LoVo (cell line): ENCODE measurements around the gene TRAF3IP3.

ENCODE experiments used
- DNase-seq: peaks from one replicate; pipeline ENCODE4 v3.0.0-alpha.2; 2016; ENCODE audit warnings: low spot score

Gene TRAF3IP3

GRCh38 chr1:209800984-209801834, 45.4 kb downstream of the TRAF3IP3 start:
- no peak for DNase-seq

GRCh38 chr1:209802117-209802779, 46.4 kb downstream of the TRAF3IP3 start:
- DNase-seq: no peak

GRCh38 chr1:209802780-209803152, 46.9 kb downstream of the TRAF3IP3 start:
- DNase-seq: no peak

GRCh38 chr1:209803568-209803967, 47.7 kb downstream of the TRAF3IP3 start:
- no peak for DNase-seq

- DNase-seq: no peak
Measured at GRCh38 chr1:209805341-209805781, 49.5 kb downstream of the TRAF3IP3 start.

- DNase-seq: peak; percentile 94
Measured at GRCh38 chr1:209805875-209806760, 50.3 kb downstream of the TRAF3IP3 start, which contains the start of gene IRF6. IRF6 (minus strand) TSS chr1:209806142; CDS start chr1:209801413, 4,729 bp downstream.

GRCh38 chr1:209807509-209807908, 51.7 kb downstream of the TRAF3IP3 start:
- no peak for DNase-seq

GRCh38 chr1:209808059-209808581, 52.3 kb downstream of the TRAF3IP3 start:
- DNase-seq: peak; percentile 73

- DNase-seq: no peak
Measured at GRCh38 chr1:209809611-209810010, 53.8 kb downstream of the TRAF3IP3 start.

- DNase-seq: no peak
Measured at GRCh38 chr1:209810783-209811182, 54.9 kb downstream of the TRAF3IP3 start.

GRCh38 chr1:209813902-209814301, 58.0 kb downstream of the TRAF3IP3 start:
- no peak for DNase-seq

- no peak for DNase-seq
Measured at GRCh38 chr1:209815490-209815889, 59.6 kb downstream of the TRAF3IP3 start.

- DNase-seq: no peak
Measured at GRCh38 chr1:209815931-209816341, 60.1 kb downstream of the TRAF3IP3 start.

GRCh38 chr1:209816923-209817322, 61.1 kb downstream of the TRAF3IP3 start:
- DNase-seq: no peak

GRCh38 chr1:209817691-209818090, 61.8 kb downstream of the TRAF3IP3 start:
- no peak for DNase-seq

- no peak for DNase-seq
Measured at GRCh38 chr1:209819058-209819457, 63.2 kb downstream of the TRAF3IP3 start.

- no peak for DNase-seq
Measured at GRCh38 chr1:209820986-209821385, 65.1 kb downstream of the TRAF3IP3 start.

- DNase-seq: no peak
Measured at GRCh38 chr1:209822706-209823105, 66.9 kb downstream of the TRAF3IP3 start.

- peak; percentile 53 for DNase-seq
Measured at GRCh38 chr1:209823143-209824041, 67.5 kb downstream of the TRAF3IP3 start.

- peak; percentile 56 for DNase-seq
Measured at GRCh38 chr1:209825591-209826434, 70.0 kb downstream of the TRAF3IP3 start.
